GM10248 (cell line): Measurements from ENCODE around the gene UBAP2L.
"Not testable (repeated sequence)": the region's sequence is repeated elsewhere in the genome, so short reads cannot be mapped to it uniquely, and the experiment has no call there.

Source experiments
- CTCF ChIA-PET: fragments of 300-600 bp; sonication (Branson Sonifier 250); formaldehyde crosslinking; extraction: SDS; loops from one replicate; lab custom pipeline; 2021; ENCODE audit warnings: antibody characterized with exemption; lab: Yijun Ruan, JAX
- POLR2A ChIA-PET: fragments of 350-650 bp; sonication (Branson Sonifier 250); formaldehyde crosslinking; extraction: SDS; loops from one replicate; lab custom pipeline; 2020; ENCODE audit warnings: antibody characterized with exemption; lab: Yijun Ruan, JAX
- DNase-seq: peaks from one replicate; pipeline ENCODE4 v3.0.0; 2012; ENCODE audit errors: extremely low spot score
- TF ChIP-seq, protein P1 (sequence below): IDR thresholded peaks from 2 replicates; pipeline ENCODE4 v1.5.1; 2012; ENCODE audit warnings: mild to moderate bottlenecking, low read depth; ENCODE audit errors: extremely low read depth, missing control alignments, control extremely low read depth

Gene UBAP2L

DNA sequence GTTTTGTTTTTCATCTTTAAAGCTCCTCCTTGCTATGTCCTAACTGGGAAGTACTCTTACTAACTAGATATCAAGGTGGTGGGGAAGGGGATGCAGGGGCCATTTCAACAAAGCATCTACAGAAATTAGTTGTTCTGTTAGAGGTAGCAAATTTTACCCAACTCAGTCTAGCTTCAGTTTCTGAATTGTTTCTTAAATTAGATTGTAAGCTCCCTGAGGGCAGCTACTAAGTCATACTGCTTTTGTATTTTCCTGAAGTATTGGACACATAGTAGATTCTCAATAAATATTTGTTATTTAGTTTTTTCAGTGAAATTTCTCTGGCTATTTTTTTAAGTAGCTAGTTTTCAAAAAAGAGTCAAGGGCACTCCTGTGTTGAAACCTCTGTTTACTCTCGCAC is 1.8 kb downstream of the UBAP2L start:
- TF ChIP-seq, protein P1, sequence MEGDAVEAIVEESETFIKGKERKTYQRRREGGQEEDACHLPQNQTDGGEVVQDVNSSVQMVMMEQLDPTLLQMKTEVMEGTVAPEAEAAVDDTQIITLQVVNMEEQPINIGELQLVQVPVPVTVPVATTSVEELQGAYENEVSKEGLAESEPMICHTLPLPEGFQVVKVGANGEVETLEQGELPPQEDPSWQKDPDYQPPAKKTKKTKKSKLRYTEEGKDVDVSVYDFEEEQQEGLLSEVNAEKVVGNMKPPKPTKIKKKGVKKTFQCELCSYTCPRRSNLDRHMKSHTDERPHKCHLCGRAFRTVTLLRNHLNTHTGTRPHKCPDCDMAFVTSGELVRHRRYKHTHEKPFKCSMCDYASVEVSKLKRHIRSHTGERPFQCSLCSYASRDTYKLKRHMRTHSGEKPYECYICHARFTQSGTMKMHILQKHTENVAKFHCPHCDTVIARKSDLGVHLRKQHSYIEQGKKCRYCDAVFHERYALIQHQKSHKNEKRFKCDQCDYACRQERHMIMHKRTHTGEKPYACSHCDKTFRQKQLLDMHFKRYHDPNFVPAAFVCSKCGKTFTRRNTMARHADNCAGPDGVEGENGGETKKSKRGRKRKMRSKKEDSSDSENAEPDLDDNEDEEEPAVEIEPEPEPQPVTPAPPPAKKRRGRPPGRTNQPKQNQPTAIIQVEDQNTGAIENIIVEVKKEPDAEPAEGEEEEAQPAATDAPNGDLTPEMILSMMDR, result no peak
- POLR2A ChIA-PET, result interaction anchor here (1.2 to 1.5 kb wide), 2 partner anchors 27 to 40 kb away, joined by 3 read pairs; no protein-coding TSS in a partner anchor
- CTCF ChIA-PET, result interaction anchor here (1.3 to 3.4 kb wide), 3 partner anchors 23 to 50 kb away, joined by 3 to 11 read pairs (median 4); no protein-coding TSS in a partner anchor
- DNase-seq, result no peak

DNA sequence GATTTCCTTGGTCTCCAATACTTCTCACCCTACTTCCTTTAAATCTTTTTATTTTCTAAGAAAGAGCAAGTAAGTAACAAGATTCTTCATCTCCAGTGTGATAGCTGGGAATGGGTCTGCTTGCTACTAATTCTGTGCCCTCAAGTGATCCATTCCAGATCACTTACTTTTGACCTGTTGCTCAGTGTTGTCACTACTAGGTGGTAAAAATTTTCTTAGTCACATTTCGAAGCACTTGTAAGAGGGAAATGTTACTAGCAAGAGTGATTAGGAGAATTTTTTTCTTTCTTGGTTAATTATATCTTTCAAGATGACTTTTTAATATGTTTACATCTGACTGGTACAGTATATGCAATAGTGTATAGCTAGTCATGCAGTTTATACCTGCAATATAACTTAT is 2.2 kb downstream of the UBAP2L start:
- DNase-seq, result no peak
- ChIA-PET POLR2A (interaction anchor here (1.2 to 1.5 kb wide), 2 partner anchors 28 to 41 kb away, joined by 3 read pairs; no protein-coding TSS in a partner anchor), CTCF (interaction anchor here (0.9 to 3.4 kb wide), 4 partner anchors 16 to 50 kb away, joined by 3 to 11 read pairs (median 4); no protein-coding TSS in a partner anchor)
- TF ChIP-seq, protein P1, result no peak

DNA sequence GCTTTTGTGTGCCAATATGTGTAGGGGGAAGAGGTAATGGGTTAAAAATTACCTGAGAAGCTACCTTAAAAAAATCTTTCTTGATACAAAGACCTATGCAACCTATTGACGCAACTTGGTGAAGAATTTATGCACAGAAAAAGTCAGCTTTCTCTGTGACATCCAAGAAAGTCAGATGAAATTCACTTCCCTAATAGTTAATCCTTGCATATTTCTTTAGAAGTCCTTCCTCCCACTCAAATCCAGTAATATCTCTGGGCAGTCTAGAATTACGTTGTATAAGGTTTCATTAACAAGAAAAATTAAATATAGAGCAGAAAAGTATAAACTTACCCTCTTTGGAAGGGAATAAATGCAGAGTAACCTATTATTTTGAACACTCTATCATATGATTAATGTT is 2.9 kb downstream of the UBAP2L start:
- POLR2A ChIA-PET, result interaction anchor here (1.2 kb wide), 1 partner anchor 41 kb away, joined by 3 read pairs; no protein-coding TSS in a partner anchor
- TF ChIP-seq, protein P1, result no peak
- DNase-seq, result no peak
- CTCF ChIA-PET, result interaction anchor here (0.9 to 3.4 kb wide), 3 partner anchors 15 to 46 kb away, joined by 3 to 11 read pairs (median 4); no protein-coding TSS in a partner anchor

DNA sequence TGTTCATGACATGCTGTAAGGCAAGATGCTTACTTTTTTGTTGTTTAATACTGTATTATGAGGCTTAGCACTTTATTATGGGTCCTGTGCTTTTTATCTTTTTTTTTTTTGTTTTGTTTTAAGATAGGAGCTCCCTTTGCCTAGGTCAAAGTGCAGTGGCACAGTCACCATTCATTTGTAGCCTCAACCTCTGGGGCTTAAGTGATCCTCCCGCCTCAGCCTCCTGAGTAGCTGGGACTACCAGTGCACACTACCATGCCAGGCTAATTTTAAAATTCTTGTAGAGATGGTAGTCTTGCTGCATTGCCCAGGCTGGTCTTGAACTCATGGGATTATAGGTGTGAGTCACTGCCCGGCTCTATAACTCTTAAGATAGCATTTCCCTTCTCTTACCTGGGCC is 4.6 kb downstream of the UBAP2L start:
- CTCF ChIA-PET, result interaction anchor here (1.6 to 3.4 kb wide), 2 partner anchors 19 to 26 kb away, joined by 3 to 11 read pairs; no protein-coding TSS in a partner anchor
- no peak for DNase-seq
- POLR2A ChIA-PET, result no interaction called here
- TF ChIP-seq, protein P1, result no peak

DNA sequence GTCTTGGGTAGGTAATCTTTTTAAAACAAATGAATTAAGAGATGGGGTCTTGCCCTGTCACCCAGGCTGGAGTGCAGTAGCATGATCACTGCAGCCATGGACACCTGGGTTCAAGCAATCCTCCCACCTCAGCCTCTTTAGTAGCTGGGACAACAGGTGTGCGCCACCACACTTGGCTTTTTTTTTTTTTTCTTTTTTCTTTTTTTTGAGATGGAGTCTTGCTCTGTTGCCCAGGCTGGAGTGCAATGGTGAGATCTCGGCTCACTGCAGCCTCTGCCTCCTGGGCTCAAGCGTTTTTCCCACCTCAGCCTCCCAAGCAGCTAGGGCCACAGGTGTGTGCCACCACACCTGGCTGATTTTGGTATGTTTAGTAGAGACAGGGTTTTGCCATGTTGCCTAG is 10.4 kb downstream of the UBAP2L start:
- CTCF ChIA-PET, result interaction anchor here (1.2 to 1.4 kb wide), 3 partner anchors 31 to 63 kb away, joined by 3 to 4 read pairs (median 4); no protein-coding TSS in a partner anchor
- POLR2A ChIA-PET, result not testable (repeated sequence)

DNA sequence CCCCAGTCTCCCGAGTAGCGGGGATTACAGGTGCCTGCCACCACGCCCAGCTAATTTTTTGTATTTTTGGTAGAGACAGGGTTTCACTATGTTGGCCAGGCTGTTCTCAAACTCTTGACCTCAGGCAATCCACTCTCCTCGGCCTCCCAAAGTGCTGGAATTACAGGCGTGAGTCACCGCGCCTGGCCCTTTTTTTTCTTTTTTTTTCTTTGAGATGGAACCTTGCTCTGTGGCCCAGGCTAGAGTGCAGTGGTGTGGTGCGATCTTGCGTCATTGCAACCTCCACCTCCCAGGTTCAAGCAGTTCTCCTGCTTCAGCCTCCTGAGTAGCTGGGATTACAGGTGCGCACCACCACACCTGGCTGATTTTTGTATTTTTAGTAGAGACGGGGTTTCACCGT is 12.4 kb downstream of the UBAP2L start:
- DNase-seq, CTCF ChIA-PET, POLR2A ChIA-PET: not testable (repeated sequence)

More for the DNA sequence above, 10.4 kb downstream of the UBAP2L start:
- DNase-seq, result not testable (repeated sequence)

DNA sequence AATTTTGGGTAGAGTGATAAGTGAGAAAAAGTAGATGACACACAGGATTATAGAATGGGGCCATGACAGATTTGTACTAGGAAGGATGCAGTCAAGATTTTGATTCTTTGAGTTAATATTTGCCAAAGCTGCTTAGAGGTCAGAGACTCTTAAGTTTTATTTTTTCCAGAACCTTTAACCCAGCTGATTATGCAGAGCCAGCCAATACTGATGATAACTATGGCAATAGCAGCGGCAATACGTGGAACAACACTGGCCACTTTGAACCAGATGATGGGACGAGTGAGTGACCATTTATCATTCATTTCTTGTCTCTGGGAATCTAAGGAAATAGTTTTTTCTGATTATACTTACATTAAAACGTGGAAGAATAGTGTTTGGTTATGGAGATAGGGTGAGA is 16.1 kb downstream of the UBAP2L start:
- no peak for DNase-seq
- TF ChIP-seq, protein P1, result no peak
- ChIA-PET POLR2A (no interaction called here), CTCF (no interaction called here)
